ENCODE measurements around the gene SOCS2.

DNA sequence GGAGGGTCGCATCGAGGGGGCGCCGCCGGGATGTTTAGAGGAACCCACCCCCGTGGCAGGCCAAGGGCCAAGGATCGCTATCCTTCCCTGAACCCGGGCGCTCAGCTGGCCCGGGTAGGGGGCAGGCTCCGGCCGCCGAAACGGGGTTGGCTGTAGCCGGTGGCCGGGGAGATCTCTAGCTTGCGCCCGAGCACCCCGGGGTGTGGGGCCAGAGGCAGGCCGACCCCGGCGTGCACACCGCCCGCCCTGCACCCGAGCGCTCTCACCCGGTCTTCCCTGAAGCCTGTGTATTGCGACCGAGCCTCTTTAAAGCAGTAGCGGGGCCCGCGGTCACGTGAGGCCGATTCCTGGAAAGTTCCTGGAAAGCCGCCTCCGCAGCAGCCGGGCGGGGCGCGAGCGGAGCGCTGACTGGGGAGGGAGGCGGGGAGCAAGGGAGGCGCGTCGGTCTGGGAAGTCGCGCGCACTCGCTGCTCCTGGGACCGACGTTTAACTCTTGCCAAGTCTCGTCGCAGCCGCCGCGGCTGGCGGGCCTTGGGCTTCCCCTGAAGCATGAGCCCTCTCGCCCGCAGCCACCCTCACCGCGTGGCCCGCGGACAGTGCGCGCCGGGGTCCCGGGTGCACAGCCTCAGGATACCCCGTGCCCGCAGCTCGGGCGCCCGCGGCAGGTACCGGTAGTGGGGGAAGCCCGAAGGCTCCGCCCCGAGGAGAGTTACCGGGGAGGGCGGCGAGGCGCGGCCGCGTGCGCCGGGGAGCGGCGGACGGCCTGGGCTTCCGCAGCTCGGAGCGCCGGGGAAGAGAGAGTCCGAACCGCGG is 1.7 kb upstream of the SOCS2 start:
- peak in 1 of 11 experiments; percentile 13 for TF ChIP-seq CTCF (IDR thresholded peaks at IDR 0.05 in 8 of 11, conservative IDR thresholded peaks at IDR 0.05 in 3 of 11)
- no peak for TF ChIP-seq POLR2A (IDR thresholded peaks at IDR 0.05)

Measured in spleen (tissue), 7 donors.